Measurements from ENCODE around the gene PRR13.

DNA sequence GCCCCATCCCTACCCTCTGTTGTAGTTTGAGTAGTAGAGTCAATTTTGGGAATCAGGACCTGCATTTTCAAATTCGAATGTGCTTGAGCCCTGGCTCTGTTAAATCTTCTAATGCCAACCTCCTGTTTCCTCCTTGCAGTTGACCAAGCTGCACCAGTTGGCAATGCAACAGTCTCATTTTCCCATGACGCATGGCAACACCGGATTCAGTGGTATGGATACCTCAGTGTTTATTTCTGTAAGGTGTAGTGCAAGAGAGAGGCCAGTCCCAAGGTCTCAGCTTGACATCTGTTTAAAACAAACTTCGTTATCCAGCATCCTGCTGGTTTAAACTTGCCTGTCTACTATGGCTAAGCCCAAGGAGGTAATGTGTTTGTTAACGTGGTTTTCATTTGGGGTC lies 25.5 kb downstream of the PRR13 start:
- TF ChIP-seq, protein P1, sequence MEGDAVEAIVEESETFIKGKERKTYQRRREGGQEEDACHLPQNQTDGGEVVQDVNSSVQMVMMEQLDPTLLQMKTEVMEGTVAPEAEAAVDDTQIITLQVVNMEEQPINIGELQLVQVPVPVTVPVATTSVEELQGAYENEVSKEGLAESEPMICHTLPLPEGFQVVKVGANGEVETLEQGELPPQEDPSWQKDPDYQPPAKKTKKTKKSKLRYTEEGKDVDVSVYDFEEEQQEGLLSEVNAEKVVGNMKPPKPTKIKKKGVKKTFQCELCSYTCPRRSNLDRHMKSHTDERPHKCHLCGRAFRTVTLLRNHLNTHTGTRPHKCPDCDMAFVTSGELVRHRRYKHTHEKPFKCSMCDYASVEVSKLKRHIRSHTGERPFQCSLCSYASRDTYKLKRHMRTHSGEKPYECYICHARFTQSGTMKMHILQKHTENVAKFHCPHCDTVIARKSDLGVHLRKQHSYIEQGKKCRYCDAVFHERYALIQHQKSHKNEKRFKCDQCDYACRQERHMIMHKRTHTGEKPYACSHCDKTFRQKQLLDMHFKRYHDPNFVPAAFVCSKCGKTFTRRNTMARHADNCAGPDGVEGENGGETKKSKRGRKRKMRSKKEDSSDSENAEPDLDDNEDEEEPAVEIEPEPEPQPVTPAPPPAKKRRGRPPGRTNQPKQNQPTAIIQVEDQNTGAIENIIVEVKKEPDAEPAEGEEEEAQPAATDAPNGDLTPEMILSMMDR (IDR thresholded peaks at IDR 0.05): no peak
- TF ChIP-seq EP300 (IDR thresholded peaks at IDR 0.05) (no peak), POLR2A (IDR thresholded peaks at IDR 0.05) (no peak), POLR2AphosphoS5 (IDR thresholded peaks at IDR 0.05) (no peak)
